ENCODE results near the gene NFIB.

The NFIB gene

GRCh38 chr9:14209399-14210345 lies 104.3 kb downstream of the NFIB start:
- no peak for DNase-seq

DNA sequence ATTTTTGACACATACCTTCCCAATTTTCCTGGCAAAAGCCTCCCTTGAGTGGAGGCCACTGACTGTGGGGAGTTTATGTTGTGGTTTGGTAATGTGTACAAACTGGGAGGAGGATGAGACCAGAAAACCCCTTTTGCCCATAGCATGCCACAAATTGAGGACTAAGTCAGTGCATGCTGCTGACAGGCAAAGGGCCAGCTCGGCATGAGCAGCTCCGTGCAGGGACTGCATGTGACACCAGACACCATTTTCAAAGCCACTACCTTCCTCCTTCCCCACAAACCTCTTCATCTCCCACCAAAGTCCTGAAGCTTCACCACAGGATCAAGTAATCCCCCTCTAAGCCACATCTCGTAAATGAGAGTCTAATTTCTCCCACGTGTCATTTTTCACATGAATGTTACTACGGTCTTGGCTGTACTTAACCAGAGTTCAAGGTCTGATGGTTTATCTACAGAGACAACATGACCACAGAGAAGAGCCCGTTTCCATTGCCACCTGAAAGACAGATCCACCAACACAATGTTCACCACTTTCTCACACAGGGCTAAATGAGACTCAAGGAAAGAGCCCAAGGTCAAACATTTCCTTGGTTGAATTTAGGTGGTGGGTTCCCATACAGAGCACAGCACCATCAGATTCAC lies 106.5 kb downstream of the NFIB start:
- DNase-seq: no peak

GRCh38 chr9:14205463-14205862 lies 108.5 kb downstream of the NFIB start:
- DNase-seq: no peak

GRCh38 chr9:14203356-14204056 lies 110.4 kb downstream of the NFIB start:
- DNase-seq: no peak

DNA sequence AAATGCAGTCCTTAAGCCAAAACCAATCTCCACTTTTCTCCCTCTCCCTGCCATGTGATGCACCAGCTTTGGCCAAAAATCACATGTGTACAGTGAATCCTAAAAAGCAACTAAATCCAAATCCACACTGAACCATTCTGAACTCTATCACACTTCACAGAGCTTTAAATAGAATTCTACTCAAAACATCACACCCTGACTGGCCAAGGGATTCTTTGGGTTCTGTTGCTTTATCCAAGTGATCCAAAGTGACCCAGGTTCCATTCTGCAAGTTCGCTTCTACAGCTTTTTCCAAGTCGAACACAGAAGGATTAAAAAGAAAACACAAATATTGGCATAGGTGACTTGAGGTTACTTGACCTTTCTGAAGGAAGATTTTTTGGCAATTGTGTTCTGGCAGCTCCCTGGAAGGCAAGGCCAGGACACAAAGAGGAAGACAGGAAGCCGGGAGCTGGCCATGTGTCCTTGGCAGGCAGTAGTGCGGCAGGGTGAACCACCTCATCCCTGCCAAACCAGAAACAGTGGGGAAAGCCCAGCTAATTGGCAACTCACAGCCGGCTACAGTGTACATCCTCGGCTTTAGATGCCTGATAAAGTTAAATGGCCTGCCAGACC lies 115.0 kb downstream of the NFIB start:
- DNase-seq: no peak

- DNase-seq: no peak
Observed at GRCh38 chr9:14198047-14198840, 115.7 kb downstream of the NFIB start.

- DNase-seq: no peak
Observed at GRCh38 chr9:14197325-14197858, 116.5 kb downstream of the NFIB start.

DNA sequence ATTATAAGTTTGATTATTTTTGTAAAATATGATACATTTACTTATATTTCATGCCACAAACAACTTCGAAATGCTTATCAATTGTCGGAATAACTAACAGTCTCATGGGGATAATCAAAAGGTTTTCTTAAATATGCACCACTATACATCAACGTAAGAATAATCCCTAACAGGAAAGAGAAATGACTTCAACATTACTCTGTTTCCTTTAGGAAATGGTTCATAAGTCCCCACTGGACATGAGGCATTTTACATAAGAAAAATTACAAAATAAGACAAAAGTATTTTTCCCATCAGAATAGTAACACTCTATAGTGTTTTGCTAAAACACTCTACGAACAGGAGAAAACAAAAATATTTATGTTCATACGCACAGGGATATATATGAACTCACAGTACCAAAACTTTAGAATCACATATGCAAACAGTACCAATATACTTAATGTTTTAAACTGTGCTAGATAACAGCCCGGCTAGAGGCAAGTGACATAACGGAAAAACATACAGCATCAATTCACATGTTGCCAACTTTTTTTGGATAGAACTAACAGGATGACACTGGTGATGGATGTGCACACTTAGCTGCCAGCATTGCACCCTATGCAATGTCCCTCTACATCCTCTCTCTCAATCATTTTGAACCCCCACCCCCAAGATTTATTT lies 120.5 kb downstream of the NFIB start:
- no peak for DNase-seq

GRCh38 chr9:14192556-14192955 lies 121.4 kb downstream of the NFIB start:
- no peak for DNase-seq

- DNase-seq: no peak
Observed at GRCh38 chr9:14191512-14191911, 122.4 kb downstream of the NFIB start.

- DNase-seq: no peak
Observed at GRCh38 chr9:14190240-14190639, 123.7 kb downstream of the NFIB start.

GRCh38 chr9:14189578-14189977 lies 124.4 kb downstream of the NFIB start:
- no peak for DNase-seq

DNA sequence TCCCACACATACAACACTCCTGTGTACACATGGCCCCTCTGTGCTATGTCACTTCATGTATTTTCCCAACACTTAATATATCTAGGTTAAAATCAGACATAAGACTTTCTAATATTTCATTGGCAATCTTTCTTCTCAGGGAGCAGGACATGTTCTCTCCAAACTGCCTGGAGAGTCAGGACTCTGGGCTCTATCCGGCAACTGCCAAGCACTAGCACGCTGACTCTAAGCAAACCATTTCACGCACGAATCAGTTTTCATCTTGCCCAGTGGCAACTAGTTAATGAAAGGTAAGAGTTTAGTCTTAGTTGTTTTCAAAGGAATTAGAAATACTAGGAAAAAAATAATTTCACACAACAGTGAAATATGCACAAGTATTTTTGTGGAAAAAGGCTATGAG lies 124.8 kb downstream of the NFIB start:
- DNase-seq: no peak

DNA sequence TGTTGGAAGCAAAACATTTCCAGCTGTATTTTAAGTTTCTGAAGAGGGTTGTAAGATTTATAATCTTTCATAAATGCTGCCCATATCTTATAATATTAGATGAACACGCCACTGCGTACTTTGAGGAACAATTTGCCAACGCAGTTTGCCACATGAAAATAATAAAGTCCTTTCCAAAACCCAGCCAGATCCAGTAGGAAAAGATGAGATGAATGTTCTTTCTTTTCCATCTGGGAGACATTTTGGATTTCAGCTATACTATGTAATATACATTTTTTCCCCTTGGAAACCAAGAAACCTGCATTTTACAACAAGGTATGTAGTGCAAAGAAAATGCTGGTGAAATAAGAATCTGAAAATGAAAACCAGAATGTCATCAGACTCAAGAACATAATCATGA lies 125.4 kb downstream of the NFIB start:
- no peak for DNase-seq

- DNase-seq: no peak
Observed at GRCh38 chr9:14188011-14188410, 125.9 kb downstream of the NFIB start.

DNA sequence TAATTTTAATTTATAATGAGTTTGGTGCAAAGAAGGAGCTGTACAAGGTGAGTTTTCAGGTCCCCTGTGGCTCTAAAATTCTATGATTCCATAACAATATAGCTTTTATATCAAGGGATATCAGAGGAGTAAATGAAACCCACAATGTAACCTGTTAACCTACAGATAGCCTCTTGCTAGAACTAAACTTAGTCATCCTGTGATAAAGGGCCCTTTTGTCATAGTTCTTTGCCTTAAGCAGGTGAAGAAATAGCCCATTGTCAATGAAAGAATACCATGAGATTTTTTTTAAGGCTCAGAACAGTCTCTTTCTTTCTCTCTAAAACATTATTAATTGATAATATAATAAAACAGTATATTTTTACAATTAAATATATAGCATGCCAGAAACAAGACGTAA lies 127.8 kb downstream of the NFIB start:
- no peak for DNase-seq

GRCh38 chr9:14185016-14185415 lies 128.9 kb downstream of the NFIB start:
- no peak for DNase-seq

- DNase-seq: no peak
Observed at GRCh38 chr9:14183001-14183400, 130.9 kb downstream of the NFIB start.

GRCh38 chr9:14180960-14181537 lies 132.9 kb downstream of the NFIB start:
- DNase-seq: no peak

- DNase-seq: no peak
Observed at GRCh38 chr9:14180093-14180959, 133.6 kb downstream of the NFIB start.
